GM19240 (cell line): ENCODE results near the gene E2F2.

Experiments
- DNase-seq: peaks from one replicate; pipeline ENCODE4 v3.0.0; 2011; ENCODE audit warnings: low spot score; ENCODE audit not compliant: insufficient read length

E2F2 gene

GRCh38 chr1:23563003-23563402 is 32.0 kb upstream of the E2F2 start:
- DNase-seq = no peak

- peak; percentile 68 for DNase-seq
Observed at GRCh38 chr1:23562137-23562876, 31.3 kb upstream of the E2F2 start.

- no peak for DNase-seq
Observed at GRCh38 chr1:23561813-23562100, 30.7 kb upstream of the E2F2 start.

- DNase-seq = no peak
Observed at GRCh38 chr1:23561076-23561812, 30.2 kb upstream of the E2F2 start.

- no peak for DNase-seq
Observed at GRCh38 chr1:23559985-23560741, 29.1 kb upstream of the E2F2 start.

GRCh38 chr1:23559136-23559984 is 28.3 kb upstream of the E2F2 start, which contains the start of gene ID3:
ID3 (minus strand) TSS chr1:23559501; CDS start chr1:23559426, 75 bp downstream.
- peak; percentile 62 for DNase-seq

GRCh38 chr1:23558872-23559135 is 27.8 kb upstream of the E2F2 start:
- DNase-seq = no peak

- DNase-seq = no peak
Observed at GRCh38 chr1:23558140-23558871, 27.3 kb upstream of the E2F2 start.

GRCh38 chr1:23557471-23558124 is 26.6 kb upstream of the E2F2 start:
- no peak for DNase-seq

- DNase-seq = no peak
Observed at GRCh38 chr1:23556635-23557470, 25.8 kb upstream of the E2F2 start.

GRCh38 chr1:23555986-23556634 is 25.1 kb upstream of the E2F2 start:
- DNase-seq = no peak

- no peak for DNase-seq
Observed at GRCh38 chr1:23555270-23555985, 24.4 kb upstream of the E2F2 start.

GRCh38 chr1:23554481-23555269 is 23.6 kb upstream of the E2F2 start:
- peak; percentile 60 for DNase-seq

GRCh38 chr1:23554127-23554480 is 23.1 kb upstream of the E2F2 start:
- DNase-seq = no peak

- no peak for DNase-seq
Observed at GRCh38 chr1:23553231-23554126, 22.4 kb upstream of the E2F2 start.

- no peak for DNase-seq
Observed at GRCh38 chr1:23551849-23552248, 20.8 kb upstream of the E2F2 start.

- DNase-seq = no peak
Observed at GRCh38 chr1:23548704-23549143, 17.7 kb upstream of the E2F2 start.
